ENCODE measurements around the gene ZSCAN5B.
"Not testable (repeated sequence)": the region's sequence is repeated elsewhere in the genome, so short reads cannot be mapped to it uniquely, and the experiment has no call there.

DNA sequence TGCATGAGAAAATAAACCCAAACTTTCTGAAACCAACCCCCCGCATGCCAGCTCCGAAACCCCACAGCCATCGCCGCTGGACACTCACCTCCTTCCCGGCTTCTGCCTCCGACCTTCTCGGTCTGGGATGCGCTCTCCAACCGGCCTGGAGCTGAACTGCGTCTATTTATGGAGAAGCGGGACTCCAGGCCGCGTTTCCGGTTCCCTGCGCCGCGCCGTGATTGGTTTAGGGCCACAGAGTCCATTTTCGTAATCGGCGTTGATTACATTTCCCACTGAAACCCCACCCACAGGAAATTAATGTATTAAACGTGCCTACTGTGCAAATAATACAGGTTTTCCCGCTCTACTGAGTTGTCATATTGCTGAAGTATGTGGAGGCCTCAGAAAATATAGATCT is at the start of gene ZSCAN5B:
- TF ChIP-seq CTCF (IDR thresholded peaks at IDR 0.05; ENCODE audit: low read length); EZH2 (optimal IDR thresholded peaks at IDR 0.05; ENCODE audit: low read depth, low read length); EZH2phosphoT487 (IDR thresholded peaks at IDR 0.05; ENCODE audit: low read length): not testable (repeated sequence)

Measured in MM.1S (cell line).